Fibroblast of upper back skin (primary cell): Measurements from ENCODE around the gene OCA2.
A peak's percentile ranks its signal among the peaks of the same experiment; 100 is the strongest.

Experiments
- DNase-seq: peaks from one replicate; pipeline ENCODE4 v3.0.0-alpha.2; 2013

Gene OCA2

GRCh38 chr15:28101983-28102441 is 2.9 kb upstream of the OCA2 start:
- no peak for DNase-seq

GRCh38 chr15:28101201-28101600 is 2.1 kb upstream of the OCA2 start:
- DNase-seq, result no peak

GRCh38 chr15:28100516-28101195 is 1.5 kb upstream of the OCA2 start:
- DNase-seq, result no peak

GRCh38 chr15:28099555-28100140 is 533 bp upstream of the OCA2 start:
- no peak for DNase-seq

GRCh38 chr15:28098360-28098765 is 752 bp downstream of the OCA2 start:
- DNase-seq, result no peak

- DNase-seq, result no peak
Measured at GRCh38 chr15:28097656-28098359, 1.3 kb downstream of the OCA2 start.

GRCh38 chr15:28096670-28097431 is 2.3 kb downstream of the OCA2 start:
- no peak for DNase-seq

- no peak for DNase-seq
Measured at GRCh38 chr15:28096411-28096669, 2.8 kb downstream of the OCA2 start.

GRCh38 chr15:28094732-28095521 is 4.2 kb downstream of the OCA2 start:
- DNase-seq, result no peak

GRCh38 chr15:28093752-28094535 is 5.2 kb downstream of the OCA2 start:
- DNase-seq, result no peak

- no peak for DNase-seq
Measured at GRCh38 chr15:28091313-28091712, 7.8 kb downstream of the OCA2 start.

- peak; percentile 61 for DNase-seq
Measured at GRCh38 chr15:28086175-28086703, 12.9 kb downstream of the OCA2 start.

- no peak for DNase-seq
Measured at GRCh38 chr15:28085489-28086174, 13.5 kb downstream of the OCA2 start.

GRCh38 chr15:28084547-28084946 is 14.6 kb downstream of the OCA2 start:
- DNase-seq, result no peak

- no peak for DNase-seq
Measured at GRCh38 chr15:28082891-28083684, 16.0 kb downstream of the OCA2 start.

GRCh38 chr15:28081594-28081993 is 17.5 kb downstream of the OCA2 start:
- no peak for DNase-seq

- peak; percentile 11 for DNase-seq
Measured at GRCh38 chr15:28080386-28080785, 18.7 kb downstream of the OCA2 start.

- no peak for DNase-seq
Measured at GRCh38 chr15:28079313-28079969, 19.7 kb downstream of the OCA2 start.

GRCh38 chr15:28078191-28078719 is 20.9 kb downstream of the OCA2 start:
- no peak for DNase-seq
